ENCODE measurements around the gene SF3B5. TPM values are rescaled to one million over a fixed set of nuclear protein-coding genes. Genes with fewer than 3 reads are reported as not detected.
A peak's percentile ranks its signal among the peaks of the same experiment; 100 is the strongest.
"Not testable (repeated sequence)": the region's sequence is repeated elsewhere in the genome, so short reads cannot be mapped to it uniquely, and the experiment has no call there.

Gene SF3B5
- total RNA-seq, 1 donor = 78.6 TPM

GRCh38 chr6:144139817-144140216 lies 44.4 kb upstream of the SF3B5 start:
- no peak for DNase-seq (ENCODE audit: low read depth)
- no peak overlapping the region for H3K4me3 ChIP-seq (ENCODE audit: low read depth, low read length)
- no peak for TF ChIP-seq CTCF (IDR thresholded peaks at IDR 0.05; ENCODE audit: insufficient read depth, low read depth, low read length)

GRCh38 chr6:144138542-144138941 lies 43.2 kb upstream of the SF3B5 start:
- no peak for TF ChIP-seq CTCF (IDR thresholded peaks at IDR 0.05; ENCODE audit: insufficient read depth, low read depth, low read length)
- H3K4me3 ChIP-seq (ENCODE audit: low read depth, low read length) = no peak overlapping the region
- DNase-seq (ENCODE audit: low read depth) = no peak

- DNase-seq (ENCODE audit: low read depth) = no peak
- H3K4me3 ChIP-seq (ENCODE audit: low read depth, low read length) = no peak overlapping the region
- TF ChIP-seq CTCF (IDR thresholded peaks at IDR 0.05; ENCODE audit: insufficient read depth, low read depth, low read length) = no peak
These were observed 39.4 kb upstream of the SF3B5 start for GRCh38 chr6:144134737-144135136.

DNA sequence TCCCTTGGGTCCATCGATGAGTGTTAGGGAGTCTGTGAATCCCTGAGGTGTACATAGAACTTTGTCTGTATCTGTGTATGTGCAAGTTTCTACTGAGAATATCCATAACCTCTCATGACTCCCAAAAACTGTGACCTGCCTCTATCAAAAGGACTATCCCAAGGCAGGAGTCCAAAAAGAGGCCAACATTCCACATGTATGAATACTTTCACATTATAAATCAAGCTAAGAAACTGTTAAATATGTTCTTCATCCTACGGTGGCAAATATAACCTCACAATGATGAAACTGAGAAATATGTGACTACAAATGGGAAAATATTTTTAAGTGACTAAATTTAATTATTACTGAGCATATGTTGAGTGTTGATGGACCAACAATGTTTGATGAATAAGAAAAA lies 38.8 kb upstream of the SF3B5 start:
- H3K4me3 ChIP-seq (ENCODE audit: low read depth, low read length) = no peak overlapping the region
- no peak for DNase-seq (ENCODE audit: low read depth)
- no peak for TF ChIP-seq CTCF (IDR thresholded peaks at IDR 0.05; ENCODE audit: insufficient read depth, low read depth, low read length)

DNA sequence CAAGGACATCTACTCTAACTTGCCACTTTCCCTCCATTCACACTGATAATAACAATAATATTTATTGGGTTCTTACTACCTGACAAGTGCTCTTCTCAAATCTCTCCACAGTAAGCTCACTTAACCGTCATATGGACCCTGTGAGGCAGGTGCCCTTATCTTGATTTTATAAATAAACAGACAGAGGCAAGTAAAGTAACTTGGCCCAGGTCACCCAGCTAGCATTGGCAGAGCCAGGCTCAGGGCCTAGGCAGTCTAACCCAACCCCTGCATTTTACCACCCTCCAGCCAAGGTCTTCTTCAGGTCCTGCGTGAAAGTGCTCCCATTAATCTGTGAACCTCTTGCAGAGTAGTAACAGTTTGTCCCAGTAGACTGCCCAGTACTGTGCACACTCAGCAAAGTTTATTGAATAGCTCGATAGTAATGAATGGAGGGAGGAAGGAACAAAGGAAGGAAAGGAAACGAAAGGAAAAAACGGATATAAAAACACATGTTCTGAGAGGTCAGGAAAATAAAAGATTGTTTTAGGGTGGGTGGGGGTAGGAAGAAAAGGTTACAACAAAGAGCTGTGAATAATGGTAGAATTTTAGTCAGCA lies 38.0 kb upstream of the SF3B5 start:
- no peak overlapping the region for H3K4me3 ChIP-seq (ENCODE audit: low read depth, low read length)
- DNase-seq (ENCODE audit: low read depth) = no peak
- TF ChIP-seq CTCF (IDR thresholded peaks at IDR 0.05; ENCODE audit: insufficient read depth, low read depth, low read length) = no peak

DNA sequence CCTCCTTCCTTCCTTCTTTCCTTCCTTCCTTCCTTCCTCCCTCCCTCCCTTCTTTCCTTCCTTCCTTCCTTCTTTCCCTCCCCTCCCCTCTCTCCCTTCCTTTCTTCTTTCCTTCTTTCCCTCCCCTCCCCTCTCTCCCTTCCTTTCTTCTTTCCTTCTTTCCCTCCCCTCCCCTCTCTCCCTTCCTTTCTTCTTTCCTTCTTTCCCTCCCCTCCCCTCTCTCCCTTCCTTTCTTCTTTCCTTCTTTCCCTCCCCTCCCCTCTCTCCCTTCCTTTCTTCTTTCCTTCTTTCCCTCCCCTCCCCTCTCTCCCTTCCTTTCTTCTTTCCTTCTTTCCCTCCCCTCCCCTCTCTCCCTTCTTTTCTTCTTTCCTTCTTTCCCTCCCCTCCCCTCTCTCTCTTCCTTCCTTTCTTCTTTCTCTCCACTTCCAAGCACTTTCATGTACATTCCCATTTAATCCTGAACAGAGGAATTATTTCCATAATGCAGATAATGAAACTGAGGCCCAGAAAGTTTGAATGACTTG lies 36.9 kb upstream of the SF3B5 start:
- not testable (repeated sequence) for H3K4me3 ChIP-seq (ENCODE audit: low read depth, low read length); DNase-seq (ENCODE audit: low read depth)

- no peak overlapping the region for H3K4me3 ChIP-seq (ENCODE audit: low read depth, low read length)
- peak; percentile 21 for DNase-seq (ENCODE audit: low read depth)
- no peak for TF ChIP-seq CTCF (IDR thresholded peaks at IDR 0.05; ENCODE audit: insufficient read depth, low read depth, low read length)
These were observed 35.9 kb upstream of the SF3B5 start for GRCh38 chr6:144131248-144131709.

Data from fibroblast of villous mesenchyme (primary cell).